GM23338 (cell line): ENCODE measurements around the gene MKI67.

ENCODE experiments used
- CTCF ChIP-seq, 2 experiments: fragments of 200-600 bp in 1 of 2; sonication (generic) in 1 of 2; conservative IDR thresholded peaks; 2 replicates each; pipeline versions ENCODE4 v1.5.1 to v1.6.1; 2016 to 2017; ENCODE audit warnings: antibody characterized with exemption in 2 of 2, low read depth in 2 of 2, mild to moderate bottlenecking in 2 of 2, moderate library complexity in 1 of 2
- ETS1 ChIP-seq: IDR thresholded peaks from 2 replicates; pipeline ENCODE4 v1.6.1; 2016; ENCODE audit warnings: antibody characterized with exemption
- EZH2 ChIP-seq: fragments of 200-600 bp; sonication (generic); IDR thresholded peaks from one replicate; pipeline ENCODE4 v1.8.0; 2017; ENCODE audit warnings: antibody characterized with exemption, mild to moderate bottlenecking, low read depth; ENCODE audit not compliant: unreplicated experiment
- EZH2phosphoT487 ChIP-seq: fragments of 200-600 bp; sonication (generic); IDR thresholded peaks from one replicate; pipeline ENCODE4 v1.8.1; 2018; ENCODE audit warnings: antibody characterized with exemption; ENCODE audit not compliant: unreplicated experiment
- JUNB ChIP-seq: IDR thresholded peaks from one replicate; pipeline ENCODE4 v1.6.1; 2016; ENCODE audit warnings: antibody characterized with exemption; ENCODE audit not compliant: unreplicated experiment
- POLR2AphosphoS5 ChIP-seq: IDR thresholded peaks from 2 replicates; pipeline ENCODE4 v1.6.1; 2016; ENCODE audit warnings: antibody characterized with exemption, low read depth
- ZNF114 ChIP-seq: fragments of 250-450 bp; sonication (Bioruptor Pico); IDR thresholded peaks from 2 replicates; pipeline ENCODE4 v1.5.0; 2020; ENCODE audit warnings: mild to moderate bottlenecking, moderate library complexity
- ZNF331 ChIP-seq: fragments of 250-450 bp; sonication (Bioruptor Pico); IDR thresholded peaks from 2 replicates; pipeline ENCODE4 v1.5.0; 2020; ENCODE audit warnings: low read depth, mild to moderate bottlenecking, moderate library complexity
- TF ChIP-seq, protein P1 (sequence below): IDR thresholded peaks from one replicate; pipeline ENCODE4 v1.6.1; 2018; ENCODE audit warnings: antibody characterized with exemption; ENCODE audit not compliant: unreplicated experiment

DNA sequence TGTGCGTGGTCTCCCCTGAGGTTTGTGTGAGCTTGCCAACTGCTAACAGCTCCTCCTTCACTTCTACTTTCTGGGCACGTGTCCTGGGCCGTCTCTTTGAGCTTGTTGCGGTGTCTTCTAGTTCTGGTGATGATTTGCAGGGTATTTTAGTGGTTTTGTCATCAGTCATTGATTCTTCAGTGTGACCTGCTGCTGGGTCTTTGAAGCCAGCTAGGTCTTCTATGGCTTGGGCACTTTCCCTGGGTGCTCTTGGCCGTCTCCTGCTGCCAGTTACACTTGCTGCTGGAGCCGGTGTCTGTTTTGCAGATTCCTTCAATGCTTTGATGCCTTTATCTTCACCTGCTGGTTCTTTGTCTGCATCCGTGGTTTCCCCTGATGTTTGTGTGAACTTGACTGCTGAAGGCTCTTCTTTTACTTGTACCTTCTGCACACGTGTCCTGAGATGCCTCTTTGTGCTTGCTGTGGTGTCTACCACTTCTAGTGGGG is 23.0 kb downstream of the MKI67 start:
- TF ChIP-seq CTCF (conservative IDR thresholded peaks at IDR 0.05; ENCODE audit: low read depth in 2 of 2) (no peak), EZH2 (no peak), POLR2AphosphoS5 (no peak), ZNF114 (CRISPR knock-in tag) (no peak), EZH2phosphoT487 (no peak), ETS1 (no peak), ZNF331 (CRISPR knock-in tag) (no peak), JUNB (no peak)
- TF ChIP-seq, protein P1, sequence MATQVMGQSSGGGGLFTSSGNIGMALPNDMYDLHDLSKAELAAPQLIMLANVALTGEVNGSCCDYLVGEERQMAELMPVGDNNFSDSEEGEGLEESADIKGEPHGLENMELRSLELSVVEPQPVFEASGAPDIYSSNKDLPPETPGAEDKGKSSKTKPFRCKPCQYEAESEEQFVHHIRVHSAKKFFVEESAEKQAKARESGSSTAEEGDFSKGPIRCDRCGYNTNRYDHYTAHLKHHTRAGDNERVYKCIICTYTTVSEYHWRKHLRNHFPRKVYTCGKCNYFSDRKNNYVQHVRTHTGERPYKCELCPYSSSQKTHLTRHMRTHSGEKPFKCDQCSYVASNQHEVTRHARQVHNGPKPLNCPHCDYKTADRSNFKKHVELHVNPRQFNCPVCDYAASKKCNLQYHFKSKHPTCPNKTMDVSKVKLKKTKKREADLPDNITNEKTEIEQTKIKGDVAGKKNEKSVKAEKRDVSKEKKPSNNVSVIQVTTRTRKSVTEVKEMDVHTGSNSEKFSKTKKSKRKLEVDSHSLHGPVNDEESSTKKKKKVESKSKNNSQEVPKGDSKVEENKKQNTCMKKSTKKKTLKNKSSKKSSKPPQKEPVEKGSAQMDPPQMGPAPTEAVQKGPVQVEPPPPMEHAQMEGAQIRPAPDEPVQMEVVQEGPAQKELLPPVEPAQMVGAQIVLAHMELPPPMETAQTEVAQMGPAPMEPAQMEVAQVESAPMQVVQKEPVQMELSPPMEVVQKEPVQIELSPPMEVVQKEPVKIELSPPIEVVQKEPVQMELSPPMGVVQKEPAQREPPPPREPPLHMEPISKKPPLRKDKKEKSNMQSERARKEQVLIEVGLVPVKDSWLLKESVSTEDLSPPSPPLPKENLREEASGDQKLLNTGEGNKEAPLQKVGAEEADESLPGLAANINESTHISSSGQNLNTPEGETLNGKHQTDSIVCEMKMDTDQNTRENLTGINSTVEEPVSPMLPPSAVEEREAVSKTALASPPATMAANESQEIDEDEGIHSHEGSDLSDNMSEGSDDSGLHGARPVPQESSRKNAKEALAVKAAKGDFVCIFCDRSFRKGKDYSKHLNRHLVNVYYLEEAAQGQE = no peak
